Thyroid gland (tissue), 4 donors: Measurements from ENCODE around the gene KCNB1.

Experiments
- CTCF ChIP-seq, 6 experiments: fragments of 200-600 bp in 3 of 6; fragments of 450-650 bp in 3 of 6; sonication (generic) in 3 of 6; IDR thresholded peaks; one replicate each; pipeline ENCODE4 v1.5.1; 2016 to 2019; ENCODE audit warnings: antibody characterized with exemption in 6 of 6, mild to moderate bottlenecking in 2 of 6, inconsistent platforms in 1 of 6, moderate library complexity in 1 of 6
- POLR2A ChIP-seq, 2 donors: fragments of 450-650 bp; IDR thresholded peaks; one replicate each; pipeline ENCODE4 v1.6.1; 2017; ENCODE audit warnings: antibody characterized with exemption in 2 of 2, mild to moderate bottlenecking in 2 of 2, moderate library complexity in 1 of 2

GRCh38 chr20:49462626-49463025, 19.8 kb downstream of the KCNB1 start:
- no peak for TF ChIP-seq CTCF (IDR thresholded peaks at IDR 0.05)
- TF ChIP-seq POLR2A (IDR thresholded peaks at IDR 0.05), result no peak
